Lung microvascular endothelial cell (primary cell): ENCODE measurements around the gene ZKSCAN2. TPM values are rescaled to one million over a fixed set of nuclear protein-coding genes. Genes with fewer than 3 reads are reported as not detected.

Experiments used
- DNase-seq, 2 donors: peaks; one replicate each; pipeline versions ENCODE4 v3.0.0 to v3.0.0-alpha.2; 2010; ENCODE audit warnings: low read depth in 2 of 2
- total RNA-seq: library from RNA; depleted of rRNA; stranded (reverse); fragments of >200 nt; gene quantifications from 2 replicates; pipeline ENCODE4 v1.2.1, GENCODE V29; 2014

ZKSCAN2 gene
- total RNA-seq, result 2.2 and 2.8 TPM in 2 replicates

DNA sequence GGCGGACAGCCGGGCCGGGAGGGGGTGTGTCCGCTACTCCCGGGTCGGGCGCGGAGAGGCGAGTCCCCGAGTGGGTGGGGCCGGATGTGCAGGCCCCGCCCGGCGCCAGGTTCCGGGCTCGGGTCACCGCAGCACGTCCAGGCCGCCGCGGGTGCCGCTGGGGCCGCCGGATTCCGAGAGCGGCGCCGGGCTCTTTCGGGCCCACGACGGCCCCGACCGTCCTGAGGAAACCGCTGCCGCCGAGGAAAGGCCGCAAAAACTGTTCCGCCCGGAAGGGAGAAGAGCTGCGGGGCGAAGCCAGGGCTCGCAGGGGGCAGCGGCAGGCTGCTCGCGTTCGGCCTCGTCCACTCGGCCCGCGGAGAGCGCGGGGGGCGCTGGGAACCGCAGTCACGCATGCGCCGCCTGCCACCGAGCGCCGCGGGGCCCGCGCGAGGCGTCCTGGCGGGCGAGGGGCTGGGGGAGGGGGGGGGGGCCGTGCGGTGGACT is at the start of gene ZKSCAN2:
TSS of gene ZKSCAN2 (minus strand) at position 376 of the 486 bp plus-strand sequence. CDS start 718 bp downstream, outside the sequence.
- peak; percentile 89 to 93 for DNase-seq

DNA sequence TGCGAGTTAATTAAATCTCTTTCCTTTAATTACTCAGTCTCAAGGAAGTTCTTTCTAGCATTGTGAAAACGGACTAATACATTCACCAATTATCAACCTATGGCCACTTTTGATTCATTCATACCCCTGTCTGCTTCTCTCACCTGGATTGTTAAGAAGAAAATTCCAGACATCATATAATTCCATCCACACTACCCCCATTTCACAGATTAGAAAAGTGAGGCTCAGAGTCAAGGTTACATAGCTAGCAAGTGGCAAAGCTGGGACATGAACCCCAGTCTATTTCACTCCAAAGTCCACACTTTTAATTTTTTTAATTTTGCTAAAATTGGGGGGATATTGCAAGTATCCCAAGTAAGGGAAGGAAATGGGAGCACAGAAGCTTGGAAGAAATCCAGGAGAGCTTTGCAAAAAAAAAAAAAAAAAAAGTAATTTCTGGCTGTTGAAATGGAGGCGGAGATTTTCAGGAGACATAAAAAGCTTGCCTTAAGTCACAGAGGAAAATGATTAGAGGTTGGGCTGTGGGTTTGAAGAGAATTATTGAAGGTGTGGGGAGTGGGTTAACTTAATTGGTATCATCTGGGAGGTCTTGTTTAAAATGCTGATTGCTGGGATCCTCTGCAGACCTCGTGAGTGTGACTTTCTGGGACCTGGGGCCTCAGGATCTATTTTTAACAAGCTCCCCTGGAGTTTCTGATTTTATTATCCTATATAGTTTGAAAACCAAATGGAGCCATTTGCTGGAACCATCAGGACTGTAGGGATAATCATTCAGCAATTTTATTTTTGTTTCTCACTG is 42.3 kb upstream of the ZKSCAN2 start:
- DNase-seq, result no peak

DNA sequence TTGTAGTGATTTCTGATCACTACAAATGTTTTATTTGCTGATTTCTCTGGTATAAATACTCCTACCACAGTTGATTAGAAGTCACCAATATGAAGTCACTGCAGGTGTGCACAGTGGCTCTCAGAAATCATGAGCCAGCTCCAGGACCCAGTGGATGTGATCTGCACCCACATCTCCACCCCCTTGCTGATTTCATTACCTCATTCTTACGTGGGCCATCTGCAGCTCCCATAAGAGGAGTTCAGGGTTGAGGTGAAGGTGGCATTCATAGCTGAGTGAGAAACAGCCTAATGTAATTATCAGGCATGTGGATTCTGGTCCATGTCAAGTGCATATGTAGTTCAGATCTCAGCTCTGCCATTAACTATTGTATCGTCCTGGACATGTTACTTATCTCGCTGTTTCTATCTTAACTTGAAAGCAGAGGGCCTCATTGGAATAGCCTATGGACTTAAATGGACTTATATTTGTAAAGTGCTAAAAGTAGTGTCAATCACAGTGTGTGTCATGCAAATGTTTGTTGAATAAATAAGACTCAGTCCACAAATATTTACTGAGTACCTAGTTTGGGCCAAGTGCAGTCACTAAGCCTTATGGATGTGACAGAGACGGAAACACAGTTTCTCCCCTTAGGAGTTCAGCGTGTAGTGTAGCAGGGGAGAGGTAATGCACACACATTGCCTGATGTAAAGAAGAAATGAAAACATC is 40.7 kb upstream of the ZKSCAN2 start:
- DNase-seq, result no peak

- DNase-seq, result no peak
Measured at GRCh38 chr16:25297151-25297787, 39.6 kb upstream of the ZKSCAN2 start.

DNA sequence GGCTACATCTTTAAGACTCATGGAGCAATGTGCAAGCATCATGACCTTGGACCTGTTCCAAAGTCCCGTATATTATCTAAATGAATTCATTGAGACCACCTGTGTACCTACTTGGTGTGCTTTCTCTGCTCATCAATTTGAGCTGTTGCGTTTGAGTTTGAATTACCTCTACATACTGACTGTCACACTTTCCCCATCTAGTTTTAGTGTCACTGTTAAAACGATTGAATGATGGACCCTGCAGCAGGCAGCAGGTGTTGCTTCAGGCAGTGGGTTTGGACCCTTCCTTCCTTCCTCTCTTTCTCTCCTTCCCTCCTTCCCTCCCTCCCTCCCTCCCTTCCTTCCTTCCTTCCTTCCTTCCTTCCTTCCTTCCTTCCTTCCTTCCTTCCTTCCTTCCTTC is 33.9 kb upstream of the ZKSCAN2 start:
- no peak for DNase-seq

DNA sequence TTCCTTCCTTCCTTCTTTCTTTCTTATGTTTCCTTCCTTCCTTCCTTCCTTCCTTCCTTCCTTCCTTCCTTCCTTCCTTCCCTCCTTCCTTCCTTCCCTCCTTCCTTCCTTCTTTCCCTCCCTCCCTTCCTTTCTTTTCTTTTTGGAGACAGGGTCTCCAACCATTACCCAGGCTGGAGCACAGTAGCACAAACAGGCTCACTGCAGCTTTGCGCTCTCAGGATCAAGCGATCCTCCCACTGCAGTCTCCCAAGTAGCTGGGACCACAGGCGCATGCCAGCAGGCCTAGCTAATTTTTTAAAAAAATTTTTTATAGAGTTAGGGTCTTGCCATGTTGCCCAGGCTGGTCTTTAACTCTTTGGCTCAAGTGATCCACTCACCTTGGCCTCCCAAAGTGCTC is 31.8 kb upstream of the ZKSCAN2 start:
- DNase-seq, result no peak

DNA sequence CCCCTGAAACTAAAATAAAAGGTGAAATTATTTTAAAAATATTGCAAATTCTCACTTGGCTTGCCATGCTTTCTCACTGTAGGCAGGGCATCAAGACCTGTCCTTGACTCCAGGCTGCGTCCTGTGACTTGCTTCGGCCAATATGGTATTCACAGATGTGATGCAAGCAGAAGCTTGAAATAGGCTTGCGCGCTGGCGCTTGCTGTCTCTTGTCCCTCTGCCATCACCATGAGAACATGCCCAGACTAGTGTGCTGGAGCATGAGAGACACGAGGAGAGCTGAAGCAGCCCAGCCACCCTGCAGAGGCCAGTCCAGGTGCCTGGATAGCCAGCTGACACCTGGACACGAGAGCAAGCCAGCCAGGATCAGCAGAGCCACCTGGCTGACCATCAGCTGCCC is 21.8 kb upstream of the ZKSCAN2 start:
- no peak for DNase-seq

GRCh38 chr16:25271421-25271820 is 13.8 kb upstream of the ZKSCAN2 start:
- no peak for DNase-seq

DNA sequence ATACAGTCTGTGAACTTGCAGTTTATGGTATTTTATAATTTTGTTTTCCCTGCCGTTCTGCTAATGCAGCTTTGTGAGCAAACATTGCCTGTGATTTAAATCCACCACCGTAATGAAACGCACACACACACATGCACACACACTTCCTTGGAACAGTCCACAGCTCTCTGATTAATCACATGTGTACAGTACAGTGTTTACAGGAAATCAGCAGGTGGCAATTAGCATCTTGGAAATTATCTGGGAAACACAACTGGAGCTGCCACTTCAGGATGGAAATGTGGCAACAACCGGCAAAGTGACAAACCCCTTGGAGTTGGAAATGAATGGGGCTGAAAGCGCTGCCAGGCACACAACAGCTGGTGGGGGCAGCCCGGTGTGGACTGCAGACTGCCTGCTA is 12.9 kb upstream of the ZKSCAN2 start:
- no peak for DNase-seq

GRCh38 chr16:25269879-25270278 is 12.2 kb upstream of the ZKSCAN2 start:
- DNase-seq, result no peak

- DNase-seq, result no peak
Measured at GRCh38 chr16:25265968-25266367, 8.3 kb upstream of the ZKSCAN2 start.

DNA sequence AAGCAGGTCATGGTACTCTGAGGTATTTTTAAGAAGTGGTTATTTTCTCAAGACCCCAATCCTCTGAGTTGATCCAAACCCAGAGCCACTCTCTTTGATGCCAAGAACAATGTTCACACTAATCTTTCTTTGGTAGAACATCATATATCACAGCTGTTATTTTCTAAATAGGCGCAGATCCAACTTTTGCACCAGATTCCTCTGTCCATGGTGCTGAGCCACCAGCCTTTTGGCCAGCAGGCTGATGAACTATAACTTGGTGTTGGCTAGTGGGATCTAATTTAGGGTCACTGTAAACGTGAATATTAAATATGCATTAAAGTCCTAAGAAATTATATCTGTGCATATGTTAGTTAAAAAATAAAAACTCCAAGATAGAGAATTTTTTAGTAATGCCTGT is 7.0 kb upstream of the ZKSCAN2 start:
- peak; percentile 35 to 44 for DNase-seq

DNA sequence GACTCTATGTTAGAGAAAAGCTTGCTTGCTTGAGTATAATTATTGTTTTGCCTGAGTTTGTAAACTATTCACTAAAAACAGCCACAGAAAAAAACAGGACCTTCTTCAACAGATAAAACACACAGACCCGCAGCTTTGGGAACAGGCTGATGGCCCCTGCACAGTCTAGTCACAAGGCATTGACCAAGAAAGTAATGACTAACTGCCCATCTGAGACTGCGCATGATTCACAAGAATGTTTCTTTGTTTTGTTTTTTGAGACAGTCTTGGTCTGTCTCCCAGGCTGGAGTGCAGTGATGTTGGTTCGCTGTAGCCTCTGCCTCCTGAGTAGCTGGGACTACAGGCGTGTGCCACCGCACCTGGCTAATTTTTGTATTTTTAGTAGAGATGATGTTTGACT is 2.8 kb upstream of the ZKSCAN2 start:
- DNase-seq, result no peak

DNA sequence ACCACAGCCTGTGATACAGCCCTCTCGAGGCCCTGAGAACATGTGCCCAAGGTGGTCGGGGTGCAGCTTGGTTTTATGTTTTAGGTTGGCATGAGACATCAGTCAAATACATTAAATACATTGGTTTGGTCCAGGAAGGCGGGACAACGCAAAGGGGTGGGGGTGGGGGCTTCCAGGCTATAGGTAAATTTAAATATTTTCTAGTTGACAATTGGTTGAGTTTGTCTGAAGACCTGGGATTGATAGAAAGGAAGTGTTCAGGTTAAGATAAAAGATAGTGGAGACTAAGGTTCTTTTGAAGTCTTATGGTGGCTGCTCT is 1.2 kb upstream of the ZKSCAN2 start:
- no peak for DNase-seq

GRCh38 chr16:25257956-25258860 is 563 bp upstream of the ZKSCAN2 start:
- peak; percentile 83 to 88 for DNase-seq

DNA sequence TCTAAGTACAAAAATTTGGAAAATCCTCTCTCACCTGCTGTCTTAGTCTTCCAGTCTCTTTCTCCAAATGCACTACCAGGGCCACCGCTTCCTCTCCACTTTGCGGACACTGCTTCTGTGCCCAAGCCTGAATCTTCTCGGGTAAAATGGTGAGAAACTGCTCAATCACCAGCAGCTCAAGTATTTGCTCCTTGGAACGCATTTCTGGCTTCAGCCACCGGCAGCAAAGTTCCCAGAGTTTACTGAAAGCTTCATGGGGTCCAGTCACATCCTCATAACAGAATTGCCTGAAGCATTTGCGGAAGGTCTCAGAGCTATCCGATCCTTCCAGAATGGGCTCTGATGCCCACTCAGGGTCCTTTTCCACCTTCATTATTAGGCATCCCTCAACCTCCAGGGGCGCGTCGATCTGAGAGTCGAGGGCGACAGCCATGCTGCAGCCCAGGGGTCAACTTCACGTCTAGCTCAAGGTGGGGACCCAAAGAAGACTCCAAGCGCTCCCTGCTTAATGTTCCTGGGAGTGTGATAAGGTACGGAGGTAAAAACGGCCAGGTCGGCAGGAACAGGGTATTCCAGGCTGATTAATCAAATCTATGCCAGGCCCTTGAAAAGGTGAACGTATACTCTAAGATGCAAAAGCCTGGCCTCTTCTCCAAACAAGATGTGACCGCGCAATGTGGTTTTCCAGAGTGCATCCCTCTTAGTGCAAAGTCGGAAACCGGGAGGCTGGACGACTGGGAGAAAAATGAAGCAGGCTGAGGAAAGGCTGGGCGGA is 763 bp downstream of the ZKSCAN2 start:
- peak; percentile 7 to 18 for DNase-seq

DNA sequence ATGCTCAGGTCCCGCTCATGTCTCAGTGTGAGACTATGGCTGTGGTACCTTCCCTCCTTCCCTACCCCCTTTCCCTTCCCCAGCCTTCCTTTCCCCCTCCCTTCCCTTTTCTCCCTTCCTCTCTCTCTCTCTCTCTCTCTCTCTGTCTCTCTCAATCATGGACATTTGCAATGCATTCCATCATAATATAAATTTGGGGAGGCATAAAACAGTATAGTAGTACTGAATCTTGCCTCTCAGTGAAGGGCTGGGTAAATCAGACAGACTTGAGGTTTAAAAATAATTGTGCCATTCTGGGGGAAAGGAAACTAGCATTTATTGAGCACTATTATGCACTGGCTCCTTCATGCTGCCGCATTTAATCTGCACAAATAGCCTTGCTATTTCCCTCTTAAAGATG is 4.3 kb downstream of the ZKSCAN2 start:
- DNase-seq, result no peak

- no peak for DNase-seq
Measured at GRCh38 chr16:25250467-25250866, 7.2 kb downstream of the ZKSCAN2 start.

DNA sequence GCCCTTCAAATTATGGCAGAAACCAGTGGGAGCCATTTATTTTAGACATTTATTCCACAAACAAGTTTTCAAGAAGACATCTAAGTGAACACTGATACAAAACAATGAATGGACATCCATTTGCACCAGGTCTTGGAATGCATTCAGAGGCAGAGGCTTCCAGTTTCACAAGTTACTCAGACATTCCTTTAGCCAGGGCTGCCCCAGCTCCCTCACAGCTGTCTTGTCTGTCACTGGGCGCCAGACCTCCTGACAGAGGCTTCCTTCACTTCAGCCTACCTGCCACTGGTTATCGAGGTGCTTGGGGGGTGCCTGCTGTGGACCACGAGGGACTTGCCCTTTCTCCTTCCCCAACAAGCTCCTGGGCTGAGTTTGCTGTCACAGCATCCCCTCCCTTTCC is 21.7 kb downstream of the ZKSCAN2 start:
- no peak for DNase-seq

- no peak for DNase-seq
Measured at GRCh38 chr16:25228372-25228771, 29.3 kb downstream of the ZKSCAN2 start.
